GM21526 (cell line): Measurements from ENCODE around the gene PRR12.
A peak's percentile ranks its signal among the peaks of the same experiment; 100 is the strongest.

Experiments
- ATAC-seq: cut with Tn5 transposase; IDR thresholded peaks from one replicate; pipeline ENCODE4 v1.9.1; 2021; ENCODE audit warnings: moderate library complexity; ENCODE audit not compliant: unreplicated experiment, low FRiP score

Gene PRR12

GRCh38 chr19:49591731-49592485 is 926 bp downstream of the PRR12 start:
- no peak for ATAC-seq

DNA sequence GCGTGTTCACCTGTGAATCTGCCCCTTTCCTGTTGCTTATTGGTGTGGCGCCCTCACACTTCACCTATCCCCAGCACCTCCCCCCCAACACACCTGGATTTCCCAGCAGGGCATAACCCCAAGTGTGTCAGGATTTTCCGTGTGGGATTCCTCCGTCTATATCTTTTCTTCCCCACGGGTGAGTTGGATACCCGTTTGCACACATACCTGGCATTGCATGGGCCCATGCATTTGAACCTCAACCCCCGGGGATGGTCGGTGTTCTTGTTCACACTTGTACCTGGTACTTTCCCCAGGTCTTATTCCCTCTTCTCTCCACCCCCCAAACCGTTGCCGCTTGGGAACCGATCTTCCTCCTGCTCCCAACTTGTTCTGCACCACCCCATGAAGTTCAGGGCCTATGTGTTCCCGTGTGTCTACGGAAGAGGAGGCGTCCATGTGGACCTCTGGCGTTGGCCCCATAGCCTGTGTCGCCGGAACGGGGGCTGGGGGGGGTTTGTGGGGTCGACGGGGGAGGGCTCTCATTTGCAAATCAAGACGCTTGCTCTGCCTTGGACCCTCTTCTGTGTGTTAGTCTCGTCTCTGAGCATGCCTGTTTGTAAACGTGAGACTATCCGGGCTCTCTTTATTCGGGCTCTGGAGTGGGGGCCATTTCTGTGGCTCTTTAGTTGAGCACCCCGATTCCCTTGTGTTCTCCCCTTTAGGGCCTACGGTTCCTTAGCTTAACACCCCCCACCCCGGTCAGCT is 1.7 kb downstream of the PRR12 start:
- ATAC-seq, result no peak

GRCh38 chr19:49593233-49594113 is 2.5 kb downstream of the PRR12 start:
- peak; percentile 47 for ATAC-seq

DNA sequence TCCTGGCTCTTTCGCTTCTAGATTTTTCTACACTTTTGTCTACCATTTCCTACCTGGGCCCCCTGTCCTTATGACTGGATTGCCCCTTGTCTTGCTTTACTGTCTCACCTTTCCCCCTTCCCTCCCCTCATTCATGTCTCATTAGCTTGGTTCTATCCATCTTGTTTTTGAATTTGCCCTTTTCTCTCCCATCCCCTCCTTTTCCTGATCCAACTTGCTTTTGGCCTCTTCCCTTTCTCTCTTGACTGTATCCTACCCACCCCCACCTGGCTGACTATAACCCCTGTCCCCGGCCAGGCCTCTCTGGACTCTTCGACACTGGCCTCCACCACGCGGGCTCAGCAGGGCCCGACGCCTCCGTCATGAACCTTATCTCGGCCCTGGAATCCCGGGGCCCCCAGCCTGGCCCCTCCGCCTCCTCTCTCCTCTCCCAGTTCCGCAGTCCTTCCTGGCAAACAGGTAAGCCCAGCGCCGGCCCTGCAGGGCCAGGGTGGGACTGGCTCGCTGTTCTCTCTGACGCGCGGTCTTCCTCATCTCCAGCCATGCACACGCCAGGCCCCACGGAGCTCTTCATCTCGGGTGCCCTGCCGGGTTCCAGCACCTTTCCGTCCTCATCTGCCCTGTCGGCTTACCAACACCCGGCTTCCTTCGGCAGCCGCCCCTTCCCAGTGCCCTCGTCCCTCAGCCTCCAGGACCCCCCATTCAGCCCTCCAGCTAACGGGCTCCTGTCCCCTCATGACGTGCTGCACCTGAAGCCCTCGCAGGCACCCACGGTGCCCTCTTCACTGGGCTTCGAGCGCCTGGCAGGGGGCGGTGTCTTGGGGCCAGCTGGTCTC is 3.4 kb downstream of the PRR12 start:
- no peak for ATAC-seq

GRCh38 chr19:49594993-49595818 is 4.2 kb downstream of the PRR12 start:
- no peak for ATAC-seq

GRCh38 chr19:49595819-49596404 is 4.9 kb downstream of the PRR12 start:
- ATAC-seq, result no peak

- ATAC-seq, result no peak
These were observed 5.4 kb downstream of the PRR12 start for GRCh38 chr19:49596407-49596806.

DNA sequence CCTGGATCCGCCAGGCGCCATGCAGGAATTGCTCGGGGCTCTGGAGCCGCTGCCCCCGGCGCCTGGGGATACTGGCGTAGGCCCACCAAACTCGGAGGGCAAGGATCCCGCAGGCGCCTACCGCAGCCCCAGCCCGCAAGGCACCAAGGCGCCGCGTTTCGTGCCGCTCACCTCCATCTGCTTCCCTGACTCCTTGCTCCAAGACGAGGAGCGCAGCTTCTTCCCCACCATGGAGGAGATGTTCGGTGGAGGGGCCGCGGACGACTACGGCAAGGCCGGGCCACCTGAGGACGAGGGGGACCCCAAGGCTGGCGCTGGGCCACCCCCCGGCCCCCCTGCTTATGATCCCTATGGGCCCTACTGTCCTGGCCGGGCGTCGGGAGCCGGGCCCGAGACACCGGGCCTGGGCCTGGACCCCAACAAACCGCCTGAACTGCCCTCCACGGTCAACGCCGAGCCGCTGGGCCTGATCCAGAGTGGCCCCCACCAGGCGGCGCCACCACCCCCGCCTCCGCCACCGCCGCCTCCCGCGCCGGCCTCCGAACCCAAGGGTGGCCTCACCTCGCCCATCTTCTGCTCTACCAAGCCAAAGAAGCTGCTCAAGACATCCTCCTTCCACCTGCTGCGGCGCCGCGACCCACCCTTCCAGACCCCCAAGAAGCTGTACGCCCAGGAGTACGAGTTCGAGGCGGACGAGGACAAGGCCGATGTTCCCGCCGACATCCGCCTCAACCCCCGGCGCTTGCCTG is 6.1 kb downstream of the PRR12 start:
- ATAC-seq, result no peak

- ATAC-seq, result no peak
These were observed 6.7 kb downstream of the PRR12 start for GRCh38 chr19:49597703-49597974.

- no peak for ATAC-seq
These were observed 8.7 kb downstream of the PRR12 start for GRCh38 chr19:49599378-49600295.

GRCh38 chr19:49601482-49602038 is 10.6 kb downstream of the PRR12 start:
- ATAC-seq, result no peak

DNA sequence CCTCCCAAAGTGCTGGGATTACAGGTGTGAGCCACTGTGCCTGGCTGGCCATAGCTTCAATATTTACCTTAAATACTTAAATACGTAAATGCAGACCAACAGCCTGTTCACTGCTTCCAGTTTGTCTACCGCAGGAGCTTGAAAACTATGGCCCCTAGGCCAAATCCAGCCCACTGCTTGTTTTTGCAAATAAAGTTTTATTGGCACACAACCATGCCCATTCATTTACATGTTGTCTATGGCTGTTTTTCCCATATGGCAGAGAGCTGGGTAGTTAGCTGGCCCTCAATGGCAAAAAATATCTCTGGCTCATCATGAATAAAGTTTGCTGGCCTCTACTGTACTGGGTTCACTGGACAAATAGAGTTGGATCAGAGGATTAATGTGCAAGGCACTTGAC is 11.8 kb downstream of the PRR12 start:
- no peak for ATAC-seq

DNA sequence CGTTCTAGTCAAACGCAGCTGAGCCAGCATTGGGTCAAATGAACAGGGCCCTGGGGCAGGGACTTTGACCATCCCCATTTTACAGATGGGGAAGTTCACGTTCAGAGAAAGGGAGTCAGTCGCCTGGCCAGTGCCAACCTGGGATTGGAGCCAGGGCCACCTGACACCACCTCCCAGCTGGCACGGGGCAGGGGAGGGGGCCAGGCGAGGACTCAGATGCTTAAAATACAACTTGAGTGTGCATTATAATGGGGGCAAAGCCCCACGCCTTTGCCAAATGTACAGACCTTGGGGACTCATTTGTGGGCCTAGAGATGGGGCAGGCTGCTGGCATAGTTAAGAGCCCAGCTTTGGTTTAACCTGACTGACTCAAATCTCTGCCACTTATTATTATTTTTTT is 14.6 kb downstream of the PRR12 start:
- ATAC-seq, result no peak

DNA sequence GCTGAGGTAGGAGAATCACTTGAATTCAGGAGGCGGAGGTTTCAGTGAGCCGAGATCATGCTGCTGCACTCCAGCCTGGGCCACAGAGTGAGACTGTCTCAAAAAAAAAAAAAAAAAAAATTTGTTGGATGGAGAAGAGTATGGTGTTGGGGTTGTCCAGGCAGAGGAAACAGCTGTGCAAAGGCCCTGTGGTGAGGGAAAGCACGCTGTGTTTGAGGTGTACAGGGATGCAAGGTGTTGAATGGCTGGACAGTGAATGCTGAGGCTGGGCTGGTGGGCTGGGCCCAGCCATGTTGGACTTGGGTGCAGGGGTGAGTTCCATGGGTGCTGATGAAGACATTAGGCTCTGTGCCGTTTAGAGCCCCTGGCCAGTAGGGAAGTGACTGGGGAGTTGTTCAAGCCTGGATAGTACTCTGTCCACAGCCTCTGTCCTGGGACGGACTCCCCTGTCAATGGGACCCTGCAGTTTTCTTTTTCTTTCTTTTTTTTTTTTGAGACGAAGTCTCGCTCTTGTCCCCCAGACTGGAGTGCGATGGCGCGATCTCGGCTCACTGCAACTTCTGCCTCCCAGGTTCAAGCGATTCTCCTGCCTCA is 18.6 kb downstream of the PRR12 start:
- ATAC-seq, result no peak

DNA sequence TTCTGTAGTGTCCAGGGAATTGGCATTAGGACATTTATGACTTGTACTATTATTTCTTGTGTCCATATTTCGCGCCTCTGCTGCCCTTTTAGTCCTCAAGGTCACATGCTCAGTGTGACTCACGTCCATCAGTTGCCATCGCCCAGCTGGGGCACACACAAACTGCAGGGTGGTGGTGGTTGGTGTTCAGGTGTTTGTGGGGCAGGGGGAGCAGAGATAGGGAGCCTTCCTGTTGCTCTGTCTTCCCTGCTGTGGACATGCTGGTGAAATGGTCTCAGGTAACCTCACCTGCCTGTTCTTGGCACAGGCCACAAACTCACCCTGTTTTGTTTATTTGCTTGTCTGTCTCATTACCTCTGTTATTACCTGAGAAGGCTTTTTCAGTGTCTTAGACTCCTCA is 22.4 kb downstream of the PRR12 start:
- ATAC-seq, result no peak

GRCh38 chr19:49614096-49614833 is 23.3 kb downstream of the PRR12 start:
- no peak for ATAC-seq
